Mesendoderm (in vitro differentiated cells): ENCODE measurements around the gene CEP131.

Source experiments
- DNase-seq: peaks from one replicate; pipeline ENCODE4 v3.0.0; 2013
- H2AK5ac ChIP-seq: 2 replicates; pipeline ENCODE4 v1.6.1; 2013; ENCODE audit warnings: low read length, inconsistent platforms
- H2BK120ac ChIP-seq: 2 replicates; pipeline ENCODE4 v1.6.1; 2013; ENCODE audit warnings: low read depth, mild to moderate bottlenecking, low read length, moderate library complexity, mixed read lengths
- H2BK15ac ChIP-seq: replicated peaks from 2 replicates; pipeline ENCODE4 v1.6.1; 2013; ENCODE audit warnings: low read depth, mild to moderate bottlenecking, moderate library complexity
- H2BK5ac ChIP-seq: 2 replicates; pipeline ENCODE4 v1.6.1; 2013; ENCODE audit warnings: low read length, inconsistent platforms
- H3K18ac ChIP-seq: 2 replicates; pipeline ENCODE4 v1.6.1; 2013; ENCODE audit warnings: mild to moderate bottlenecking, low read length, mixed read lengths
- H3K23ac ChIP-seq: one replicate; pipeline ENCODE4 v1.6.1; 2013; ENCODE audit warnings: low read length
- H3K27ac ChIP-seq: 2 replicates; pipeline ENCODE4 v1.5.1; 2013; ENCODE audit warnings: low read depth, mild to moderate bottlenecking, inconsistent platforms, low read length, moderate library complexity
- H3K27me3 ChIP-seq: 2 replicates; pipeline ENCODE4 v1.6.1; 2013; ENCODE audit warnings: low read length, control low read depth, mild to moderate bottlenecking, inconsistent platforms; ENCODE audit not compliant: insufficient read depth, poor library complexity
- H3K36me3 ChIP-seq: 2 replicates; pipeline ENCODE4 v1.6.1; 2013; ENCODE audit warnings: low read length, inconsistent platforms; ENCODE audit not compliant: control insufficient read depth, insufficient read depth
- H3K4ac ChIP-seq: one replicate; pipeline ENCODE4 v1.6.1; 2013; ENCODE audit warnings: low read depth, mild to moderate bottlenecking, low read length, moderate library complexity
- H3K4me1 ChIP-seq: 2 replicates; pipeline ENCODE4 v1.6.1; 2013; ENCODE audit warnings: low read depth, low read length, inconsistent platforms; ENCODE audit not compliant: control insufficient read depth
- H3K4me2 ChIP-seq: 2 replicates; pipeline ENCODE4 v1.6.1; 2013; ENCODE audit warnings: low read length
- H3K4me3 ChIP-seq: 2 replicates; pipeline ENCODE4 v1.5.1; 2013; ENCODE audit warnings: mild to moderate bottlenecking, low read length
- H3K56ac ChIP-seq: one replicate; pipeline ENCODE4 v1.6.1; 2013; ENCODE audit warnings: low read length
- H3K79me1 ChIP-seq: 2 replicates; pipeline ENCODE4 v1.6.1; 2013; ENCODE audit warnings: low read length, inconsistent platforms
- H3K79me2 ChIP-seq: 2 replicates; pipeline ENCODE4 v1.6.1; 2013; ENCODE audit warnings: mild to moderate bottlenecking, low read length; ENCODE audit not compliant: control insufficient read depth, insufficient read depth
- H3K9ac ChIP-seq: 2 replicates; pipeline ENCODE4 v1.6.1; 2013; ENCODE audit warnings: low read length, inconsistent platforms
- H4K5ac ChIP-seq: one replicate; pipeline ENCODE4 v1.6.1; 2013; ENCODE audit warnings: low read length
- H4K8ac ChIP-seq: one replicate; pipeline ENCODE4 v1.6.1; 2013; ENCODE audit warnings: low read depth, mild to moderate bottlenecking, control low read depth, low read length, moderate library complexity
- WGBS: extraction: QIAGEN DNeasy Blood & Tissue Kit; methylation state at CpG from one replicate; pipeline ENCODE4 v1.1.7; 2013; ENCODE audit warnings: low lambda C conversion rate, missing lambda C conversion rate; ENCODE audit not compliant: insufficient coverage; ENCODE audit errors: extremely low coverage; 5-methylcytosine and 5-hydroxymethylcytosine counted together

The CEP131 gene

GRCh38 chr17:81182596-81182995 lies 40.2 kb downstream of the CEP131 start:
- Histone ChIP-seq H3K18ac (no peak overlapping the region), H3K4me2 (no peak overlapping the region), H3K4ac (no peak overlapping the region), H3K4me3 (no peak overlapping the region), H2BK120ac (no peak overlapping the region), H3K4me1 (no peaks in the 10 kb centered on the region), H3K36me3 (no peaks in the 10 kb centered on the region), H3K79me1 (no peaks in the 10 kb centered on the region), H3K27me3 (no peaks in the 10 kb centered on the region), H3K23ac (no peak overlapping the region), H3K79me2 (no peaks in the 10 kb centered on the region), H4K5ac (no peak overlapping the region), H2BK5ac (no peak overlapping the region), H3K9ac (no peak overlapping the region), H2AK5ac (no peak overlapping the region), H3K27ac (no peak overlapping the region), H2BK15ac (no peak overlapping the region), H3K56ac (no peak overlapping the region), H4K8ac (no peak overlapping the region)
- WGBS: no CpG with 5 or more reads among the region's 5 CpGs
- DNase-seq: no peak

DNA sequence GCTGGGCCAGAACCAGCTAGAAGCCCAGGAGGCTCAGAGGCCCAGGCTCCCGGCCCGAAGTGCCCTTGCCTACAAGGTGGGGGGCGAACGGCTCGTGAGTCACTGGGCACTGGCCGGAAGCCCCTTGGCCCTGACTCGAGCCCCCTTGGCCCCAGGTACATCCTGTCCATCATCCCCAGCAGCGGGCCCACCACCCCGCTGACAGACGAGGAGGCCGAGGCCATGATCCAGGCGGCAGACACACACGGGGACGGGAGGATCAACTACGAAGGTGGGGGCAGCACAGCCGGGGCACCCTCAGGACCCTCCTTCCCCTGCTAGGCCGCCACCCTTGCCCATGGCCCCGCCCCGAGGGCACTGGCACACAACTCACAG lies 41.0 kb downstream of the CEP131 start:
- Histone ChIP-seq H3K56ac (no peak overlapping the region), H2AK5ac (no peak overlapping the region), H4K5ac (no peak overlapping the region), H3K4me2 (no peak overlapping the region), H3K36me3 (no peaks in the 10 kb centered on the region), H3K79me1 (no peaks in the 10 kb centered on the region), H2BK15ac (no peak overlapping the region), H3K9ac (no peak overlapping the region), H3K23ac (no peak overlapping the region), H3K27ac (no peak overlapping the region), H3K4me3 (no peak overlapping the region), H4K8ac (no peak overlapping the region), H2BK5ac (no peak overlapping the region), H3K27me3 (no peaks in the 10 kb centered on the region), H3K4me1 (no peaks in the 10 kb centered on the region), H3K79me2 (no peaks in the 10 kb centered on the region), H3K18ac (no peak overlapping the region), H3K4ac (no peak overlapping the region), H2BK120ac (no peak overlapping the region)
- no CpG with 5 or more reads among the region's 19 CpGs for WGBS
- no peak for DNase-seq

GRCh38 chr17:81180836-81181810 lies 41.6 kb downstream of the CEP131 start:
- Histone ChIP-seq H3K27ac (no peak overlapping the region), H3K56ac (no peak overlapping the region), H4K5ac (no peak overlapping the region), H2BK15ac (no peak overlapping the region), H4K8ac (no peak overlapping the region), H3K36me3 (no peaks in the 10 kb centered on the region), H3K4me2 (no peak overlapping the region), H3K79me1 (no peaks in the 10 kb centered on the region), H3K27me3 (no peaks in the 10 kb centered on the region), H3K79me2 (no peaks in the 10 kb centered on the region), H3K4ac (no peak overlapping the region), H2BK120ac (no peak overlapping the region), H3K4me3 (no peak overlapping the region), H3K4me1 (no peaks in the 10 kb centered on the region), H3K23ac (no peak overlapping the region), H2AK5ac (no peak overlapping the region), H2BK5ac (no peak overlapping the region), H3K9ac (no peak overlapping the region), H3K18ac (no peak overlapping the region)
- WGBS: no CpG with 5 or more reads among the region's 49 CpGs
- no peak for DNase-seq

DNA sequence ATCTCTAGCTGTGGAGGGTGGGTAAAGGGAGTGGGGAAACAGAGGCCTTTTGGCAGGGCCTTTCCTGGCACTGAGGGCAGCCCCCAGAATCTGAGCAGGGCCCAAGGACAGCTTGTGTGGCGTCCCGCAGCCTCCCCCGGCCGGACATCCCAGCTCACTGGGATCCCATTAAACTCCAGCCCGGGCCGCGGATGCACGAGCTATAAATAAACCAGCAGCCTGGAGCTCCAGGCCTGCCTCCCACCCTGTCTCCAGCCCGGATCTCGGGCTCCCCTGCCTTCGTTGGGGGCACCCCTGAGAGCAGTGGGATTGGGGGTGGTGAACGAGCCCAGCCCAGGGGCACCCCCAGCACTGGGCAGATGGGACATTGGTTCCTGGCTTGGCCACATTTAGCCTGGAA lies 42.9 kb downstream of the CEP131 start:
- H4K5ac ChIP-seq: no peak overlapping the region
- no peak overlapping the region for H2BK120ac ChIP-seq
- DNase-seq: no peak

GRCh38 chr17:81179220-81179619 lies 43.5 kb downstream of the CEP131 start:
- Histone ChIP-seq H3K27me3 (no peaks in the 10 kb centered on the region), H3K36me3 (no peaks in the 10 kb centered on the region), H3K4me1 (no peaks in the 10 kb centered on the region), H3K4me3 (no peak overlapping the region), H2BK5ac (no peak overlapping the region), H2BK120ac (no peak overlapping the region), H4K8ac (no peak overlapping the region), H2AK5ac (no peak overlapping the region), H3K9ac (no peak overlapping the region), H3K79me2 (no peaks in the 10 kb centered on the region), H3K56ac (no peak overlapping the region), H3K4me2 (no peak overlapping the region), H3K23ac (no peak overlapping the region), H3K4ac (no peak overlapping the region), H3K27ac (no peak overlapping the region), H3K79me1 (no peaks in the 10 kb centered on the region), H3K18ac (no peak overlapping the region), H4K5ac (no peak overlapping the region), H2BK15ac (no peak overlapping the region)
- WGBS: no CpG with 5 or more reads among the region's 9 CpGs
- no peak for DNase-seq

More for the DNA sequence above, 42.9 kb downstream of the CEP131 start:
- no CpG with 5 or more reads among the region's 12 CpGs for WGBS
- Histone ChIP-seq H3K4me3 (no peak overlapping the region), H3K56ac (no peak overlapping the region), H3K79me2 (no peaks in the 10 kb centered on the region), H3K23ac (no peak overlapping the region), H2BK15ac (no peak overlapping the region), H3K18ac (no peak overlapping the region), H4K8ac (no peak overlapping the region), H3K79me1 (no peaks in the 10 kb centered on the region), H3K27me3 (no peaks in the 10 kb centered on the region), H2AK5ac (no peak overlapping the region), H3K27ac (no peak overlapping the region), H2BK5ac (no peak overlapping the region), H3K4me2 (no peak overlapping the region), H3K4me1 (no peaks in the 10 kb centered on the region), H3K4ac (no peak overlapping the region), H3K36me3 (no peaks in the 10 kb centered on the region), H3K9ac (no peak overlapping the region)
